Activated T-cell treated with anti-CD3 and anti-CD28 coated beads, Interleukin-2, amount 50 U/mL, for 1 hour (primary cell): ENCODE measurements around the gene C5AR1.
"Not testable (repeated sequence)": the region's sequence is repeated elsewhere in the genome, so short reads cannot be mapped to it uniquely, and the experiment has no call there.

Source experiments
- DNase-seq: peaks from one replicate; pipeline ENCODE4 v3.0.0-alpha.2; 2020

The C5AR1 gene

DNA sequence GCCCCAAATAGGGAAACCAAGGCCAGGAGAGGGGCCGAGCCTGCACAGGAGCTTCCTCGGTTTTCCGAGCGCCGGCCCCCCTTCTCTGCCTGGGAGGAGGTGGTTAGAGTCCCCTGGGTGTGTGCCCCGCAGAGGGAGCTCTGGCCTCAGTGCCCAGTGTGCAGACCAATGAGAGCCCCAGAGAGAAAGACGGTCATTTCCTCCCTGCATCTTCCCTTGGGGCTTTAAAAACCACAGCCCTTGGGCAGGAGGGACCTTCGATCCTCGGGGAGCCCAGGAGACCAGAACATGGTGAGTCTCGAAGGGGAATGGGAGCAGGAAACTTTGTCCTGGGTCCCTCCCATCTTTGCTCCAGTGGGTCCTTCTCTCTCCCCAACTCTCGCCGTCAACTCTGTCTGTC lies at the start of gene C5AR1:
Gene C5AR1, plus strand, starts transcription at position 254 of the 400 bp plus-strand sequence. Its CDS starts 35 bp downstream, at position 289.
- DNase-seq: no peak

DNA sequence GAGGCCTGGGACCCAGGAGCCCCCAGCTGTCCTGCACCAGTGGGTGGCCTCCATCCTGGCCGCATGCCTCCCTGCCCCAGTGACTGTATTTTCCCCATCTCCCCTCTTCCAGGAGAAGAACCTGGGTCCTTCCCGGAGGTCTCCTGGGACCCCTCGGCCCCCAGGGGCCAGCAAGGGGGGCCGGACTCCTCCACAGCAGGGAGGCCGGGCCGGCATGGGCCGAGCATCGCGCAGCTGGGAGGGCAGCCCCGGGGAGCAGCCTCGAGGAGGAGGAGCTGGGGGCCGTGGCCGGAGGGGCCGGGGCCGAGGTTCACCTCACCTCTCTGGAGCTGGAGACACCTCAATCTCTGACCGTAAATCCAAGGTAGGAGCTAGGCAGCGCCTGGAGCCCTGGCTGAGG lies 49.2 kb upstream of the C5AR1 start:
- no peak for DNase-seq

DNA sequence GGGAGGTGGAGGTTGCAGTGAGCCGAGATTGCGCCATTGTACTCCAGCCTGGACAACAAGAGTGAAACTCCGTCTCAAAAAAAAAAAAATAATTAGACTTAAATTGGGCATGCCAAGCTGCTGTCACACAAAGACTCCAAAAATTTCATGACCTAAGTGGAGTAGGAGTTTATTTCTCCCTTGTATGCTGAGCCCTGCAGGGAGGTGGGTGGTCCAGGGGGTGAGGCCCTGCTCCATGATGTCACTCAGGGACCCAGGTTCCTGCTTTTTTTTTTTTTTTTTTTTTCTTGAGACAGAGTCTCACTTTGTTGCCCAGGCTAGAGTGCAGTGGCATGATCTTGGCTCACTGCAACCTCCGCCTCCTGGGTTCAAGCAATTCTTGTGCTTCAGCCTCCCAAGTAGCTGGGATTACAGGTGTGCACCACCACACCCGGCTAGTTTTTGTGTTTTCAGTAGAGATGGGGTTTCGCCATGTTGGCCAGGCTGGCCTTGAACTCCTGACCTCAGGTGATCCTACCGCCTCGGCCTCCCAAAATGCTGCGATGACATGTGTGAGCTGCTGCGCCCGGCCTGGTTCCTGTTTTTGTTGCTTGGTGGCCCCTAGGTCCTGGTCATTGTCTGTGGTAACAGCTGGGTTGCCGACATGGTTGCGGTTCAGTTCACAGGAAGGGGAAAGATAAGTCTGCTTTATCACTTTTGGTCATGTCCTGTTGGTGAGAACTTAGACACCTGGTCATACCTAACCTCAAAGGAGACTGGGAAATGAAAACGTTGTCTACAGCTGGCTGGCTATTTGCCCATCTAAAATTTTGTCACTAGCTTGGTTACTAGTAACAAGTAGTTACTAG lies 47.5 kb upstream of the C5AR1 start:
- not testable (repeated sequence) for DNase-seq

DNA sequence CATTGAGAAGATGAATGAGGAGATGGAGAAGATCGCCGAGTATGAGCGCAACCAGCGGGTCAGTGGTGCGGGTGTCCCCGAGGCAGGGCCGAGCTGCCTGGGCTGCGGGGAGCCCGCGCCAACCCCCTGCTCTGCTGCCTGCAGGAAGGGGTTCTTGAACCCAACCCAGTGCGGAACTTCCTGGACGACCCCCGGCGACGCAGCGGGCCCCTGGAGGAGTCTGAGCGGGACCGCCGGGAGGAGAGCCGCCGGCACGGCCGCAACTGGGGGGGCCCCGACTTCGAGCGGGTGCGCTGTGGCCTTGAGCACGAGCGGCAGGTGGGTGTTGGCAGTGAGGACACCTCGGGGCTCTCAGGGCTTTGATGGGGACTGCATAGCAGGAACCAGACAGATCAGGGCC lies 45.0 kb upstream of the C5AR1 start:
- DNase-seq: no peak

DNA sequence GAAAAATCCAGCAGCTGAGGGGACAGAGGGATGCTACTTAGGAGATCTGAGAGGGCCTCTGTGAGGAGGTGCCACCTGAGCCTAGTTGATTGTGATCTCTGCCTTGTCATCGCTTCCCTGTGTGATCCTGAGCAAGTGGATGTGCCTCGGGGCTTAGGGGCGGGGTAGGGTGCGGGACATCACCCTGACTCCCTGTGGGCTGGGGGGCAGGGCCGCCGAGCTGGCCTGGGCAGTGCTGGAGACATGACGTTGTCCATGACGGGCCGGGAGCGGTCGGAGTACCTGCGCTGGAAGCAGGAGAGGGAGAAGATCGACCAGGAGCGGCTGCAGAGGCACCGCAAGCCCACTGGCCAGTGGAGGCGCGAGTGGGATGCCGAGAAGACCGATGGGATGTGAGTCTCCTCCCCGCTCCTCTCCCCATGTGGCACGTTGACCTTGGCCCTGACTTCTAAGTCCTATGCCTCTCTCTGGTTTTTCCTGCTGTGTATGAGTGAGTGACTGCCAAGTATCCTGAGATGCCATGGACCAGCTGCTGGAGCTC lies 43.2 kb upstream of the C5AR1 start:
- no peak for DNase-seq

DNA sequence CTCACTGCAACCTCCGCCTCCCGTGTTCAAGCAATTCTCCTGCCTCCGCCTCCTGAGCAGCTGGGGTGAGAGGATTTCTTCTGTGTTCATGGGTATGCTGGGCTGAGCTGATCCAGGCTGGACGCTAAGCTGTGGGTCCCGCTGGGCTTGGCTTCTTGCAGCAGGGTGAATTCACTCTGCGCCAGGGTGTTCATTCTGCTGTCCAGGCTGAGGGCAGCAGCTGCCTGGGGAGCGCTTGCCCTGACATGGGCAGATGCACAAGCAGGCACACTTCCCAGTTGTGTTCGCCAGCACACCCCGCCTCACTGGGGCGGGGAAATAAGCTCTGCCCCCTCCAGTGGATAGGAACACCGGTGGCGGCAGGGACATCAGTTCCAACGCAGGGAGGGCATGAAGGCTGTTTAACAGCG lies 42.3 kb upstream of the C5AR1 start:
- DNase-seq: no peak

DNA sequence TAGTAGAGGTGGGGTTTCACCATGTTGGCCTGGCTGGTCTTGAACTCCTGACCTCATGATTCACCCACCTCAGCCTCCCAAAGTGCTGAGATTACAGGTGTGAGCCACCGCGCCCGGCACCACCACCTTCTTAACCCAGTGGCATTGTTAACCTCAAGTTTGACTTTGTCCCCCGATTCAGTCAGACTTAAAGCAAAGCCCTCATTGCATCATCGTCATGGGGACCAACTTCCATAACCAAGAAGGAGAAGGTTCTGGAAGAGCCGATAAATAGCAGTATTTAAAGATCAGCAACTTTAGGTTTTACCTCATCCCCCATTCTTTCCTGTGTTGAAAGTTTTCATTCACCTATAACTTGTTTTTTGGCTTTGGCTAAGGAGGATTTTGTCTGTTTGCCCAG lies 41.6 kb upstream of the C5AR1 start:
- no peak for DNase-seq

DNA sequence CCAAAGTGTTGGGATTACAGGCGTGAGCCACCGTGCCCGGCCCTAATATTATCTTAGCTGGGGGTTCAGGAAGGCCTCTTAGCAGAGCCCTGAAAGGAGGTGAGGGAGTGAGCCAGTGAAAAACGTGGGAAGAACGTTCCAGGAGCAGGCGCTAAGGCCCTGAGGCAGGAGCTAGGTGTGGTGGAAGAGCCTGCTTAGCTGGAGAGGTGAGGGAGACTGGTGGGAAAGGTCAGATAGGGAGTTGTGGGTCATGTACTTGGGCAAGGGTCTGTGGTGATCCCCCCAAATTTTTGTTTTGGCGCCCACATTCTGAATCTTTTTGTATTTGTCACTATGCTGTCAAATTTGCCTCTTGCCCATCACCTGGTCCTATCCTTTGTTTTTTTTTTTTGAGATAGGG lies 40.1 kb upstream of the C5AR1 start:
- no peak for DNase-seq

DNA sequence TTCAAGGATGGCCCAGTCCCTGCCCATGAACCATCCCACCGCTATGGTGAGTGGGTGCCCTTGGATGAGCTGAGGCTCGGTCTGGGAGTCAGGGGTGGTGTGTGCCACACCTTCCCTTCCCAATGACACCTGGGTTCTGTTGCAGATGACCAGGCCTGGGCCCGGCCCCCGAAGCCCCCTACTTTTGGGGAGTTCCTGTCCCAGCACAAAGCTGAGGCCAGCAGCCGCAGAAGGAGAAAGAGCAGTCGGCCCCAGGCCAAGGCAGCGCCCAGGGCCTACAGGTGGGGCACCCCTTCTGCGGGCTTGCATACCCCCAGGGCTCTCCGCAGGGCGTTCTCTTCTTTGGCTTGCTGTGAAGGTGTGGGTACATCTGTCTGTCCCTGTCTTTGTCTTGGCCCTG lies 39.3 kb upstream of the C5AR1 start:
- no peak for DNase-seq

DNA sequence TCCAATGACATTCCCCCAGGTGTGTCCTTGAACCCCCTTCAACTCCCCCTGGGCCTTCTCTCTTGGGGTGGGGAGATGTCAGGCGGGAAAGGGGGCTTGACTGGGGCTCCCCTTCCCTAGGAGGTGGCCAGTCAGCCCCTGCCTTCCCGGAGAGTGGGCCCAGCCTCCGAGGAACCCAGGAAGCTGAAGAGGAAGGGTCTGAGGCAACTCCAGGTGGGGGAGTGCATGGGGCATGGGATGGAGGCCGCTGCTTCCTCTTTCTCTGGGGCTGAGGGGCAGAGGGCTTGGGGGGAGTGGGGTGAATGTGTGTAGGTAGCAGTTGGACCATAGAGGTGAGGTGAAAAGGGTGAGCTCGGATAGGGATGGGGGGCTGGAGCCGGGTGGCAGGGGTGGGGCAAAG lies 37.7 kb upstream of the C5AR1 start:
- no peak for DNase-seq

DNA sequence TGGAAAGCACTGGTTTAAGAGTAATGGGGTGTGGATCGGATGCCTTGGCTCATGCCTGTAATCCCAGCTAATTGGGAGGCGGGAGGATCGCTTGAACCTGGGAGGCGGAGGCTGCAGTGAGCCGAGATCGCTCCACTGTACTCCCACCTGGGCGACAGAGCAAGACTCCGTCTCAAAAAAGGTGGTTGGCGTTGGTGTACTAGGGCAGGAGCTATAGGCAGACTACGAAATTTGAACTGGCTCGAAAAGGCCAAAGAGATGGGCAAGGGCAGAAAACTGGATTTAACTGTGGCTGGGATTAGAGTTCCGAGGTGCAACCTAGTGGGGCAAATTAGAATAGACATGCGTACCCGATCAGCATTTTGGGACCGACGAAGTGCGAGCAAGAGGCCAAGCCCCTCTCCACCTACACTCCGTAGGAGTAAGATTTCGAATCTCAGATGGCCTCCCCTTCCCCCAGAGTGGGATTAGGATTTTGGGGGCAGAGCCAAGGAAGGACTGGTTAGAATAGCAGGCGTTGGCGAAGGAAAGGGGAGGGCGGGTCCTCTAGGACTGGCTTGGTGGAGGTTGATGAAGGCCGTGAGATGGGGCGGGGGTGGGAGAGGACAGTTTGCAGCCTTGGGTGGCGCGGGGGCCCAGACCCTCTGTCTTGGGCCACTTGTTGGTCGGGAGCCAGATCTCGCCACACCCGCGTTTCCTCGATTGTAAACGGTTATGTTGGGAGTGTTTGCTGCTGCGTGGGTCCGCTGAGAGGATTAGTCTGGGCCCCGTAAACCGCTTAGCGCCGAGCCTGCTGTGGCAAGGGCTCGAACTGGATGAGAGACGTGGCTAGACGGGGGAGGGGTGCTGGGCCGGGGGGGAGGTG lies 37.0 kb upstream of the C5AR1 start:
- DNase-seq: no peak

DNA sequence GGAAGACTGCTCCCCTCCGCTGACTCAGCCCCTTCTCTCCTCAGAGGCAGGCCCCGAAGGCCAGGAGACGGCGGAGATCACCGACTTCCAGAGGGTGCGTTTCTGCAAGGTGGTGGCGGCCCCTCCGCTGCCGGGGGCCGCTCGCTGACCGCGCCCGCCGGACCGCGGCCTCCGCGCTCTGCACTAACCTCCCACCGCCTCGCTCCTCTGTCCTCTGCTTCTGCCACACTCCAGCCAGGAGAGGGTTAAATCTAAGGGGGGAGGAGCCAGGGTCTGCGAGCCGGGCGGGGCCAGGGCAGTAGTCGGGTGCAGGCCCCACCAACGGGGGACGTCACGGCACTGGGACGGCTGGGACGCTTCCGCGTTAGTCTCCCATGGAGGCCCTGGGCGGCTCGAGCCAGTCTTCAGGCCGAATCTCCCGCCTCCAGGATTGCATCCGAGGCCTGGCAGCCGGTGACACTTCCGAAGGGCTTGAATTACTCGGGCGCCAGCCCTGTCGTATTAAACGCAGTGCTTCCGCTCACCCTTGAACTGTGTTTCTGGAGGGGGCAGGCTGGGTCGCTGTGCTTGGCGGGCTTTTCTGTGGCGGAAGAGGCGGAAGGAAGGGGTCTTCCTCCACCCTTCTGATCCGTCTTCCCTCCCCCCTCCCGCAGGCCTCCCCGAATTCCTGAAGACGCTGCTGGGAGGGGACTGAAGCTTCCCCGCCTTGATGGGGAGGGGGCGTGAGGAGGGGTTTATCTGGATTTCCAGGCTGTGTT lies 36.2 kb upstream of the C5AR1 start:
- peak; percentile 90 for DNase-seq

DNA sequence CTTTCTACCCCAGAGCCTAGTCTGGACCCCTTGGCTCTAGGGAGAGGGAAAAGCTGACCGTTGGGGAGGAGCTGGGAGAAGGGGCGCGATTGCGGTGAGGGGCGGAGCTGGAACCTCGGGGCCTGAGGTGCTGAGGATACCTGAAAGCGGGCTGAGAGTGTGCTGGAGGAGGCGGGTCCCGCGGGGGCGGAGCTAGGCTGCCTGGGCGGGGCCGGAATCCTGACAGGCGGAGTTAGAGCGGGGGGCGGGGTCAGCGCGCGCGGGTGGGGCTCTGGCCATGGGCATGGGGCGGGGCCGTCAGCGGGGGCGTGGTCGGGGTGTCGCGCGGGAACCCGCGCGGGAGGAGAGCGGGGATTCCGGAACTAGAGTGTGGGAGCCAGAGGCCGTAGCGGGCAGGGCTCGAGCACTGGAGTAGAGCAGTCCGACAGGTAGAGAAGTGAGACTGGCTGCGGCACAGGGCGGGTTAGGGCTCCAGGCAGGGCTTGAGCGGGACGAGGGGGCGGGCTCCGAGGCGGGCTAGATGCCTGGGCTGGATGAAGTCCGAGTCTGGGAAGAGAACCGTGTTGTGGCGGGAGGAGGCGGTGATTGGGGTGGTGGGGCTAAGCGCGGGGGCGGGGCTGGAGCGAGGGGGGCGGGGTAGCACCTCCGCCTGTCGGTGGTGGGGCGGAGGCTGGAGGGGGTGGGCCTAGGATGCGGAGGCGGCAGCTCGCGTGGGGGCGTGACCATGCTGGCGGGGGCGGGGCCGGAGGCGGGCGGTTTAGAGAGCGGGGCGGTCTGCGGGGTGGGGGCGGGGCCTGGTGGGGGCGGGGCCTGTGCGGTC lies 35.4 kb upstream of the C5AR1 start, which contains the start of gene INAFM1:
Gene INAFM1, plus strand, starts transcription at position 815 of the 820 bp plus-strand sequence. CDS start 35 bp downstream, outside the sequence.
- DNase-seq: peak; percentile 100

DNA sequence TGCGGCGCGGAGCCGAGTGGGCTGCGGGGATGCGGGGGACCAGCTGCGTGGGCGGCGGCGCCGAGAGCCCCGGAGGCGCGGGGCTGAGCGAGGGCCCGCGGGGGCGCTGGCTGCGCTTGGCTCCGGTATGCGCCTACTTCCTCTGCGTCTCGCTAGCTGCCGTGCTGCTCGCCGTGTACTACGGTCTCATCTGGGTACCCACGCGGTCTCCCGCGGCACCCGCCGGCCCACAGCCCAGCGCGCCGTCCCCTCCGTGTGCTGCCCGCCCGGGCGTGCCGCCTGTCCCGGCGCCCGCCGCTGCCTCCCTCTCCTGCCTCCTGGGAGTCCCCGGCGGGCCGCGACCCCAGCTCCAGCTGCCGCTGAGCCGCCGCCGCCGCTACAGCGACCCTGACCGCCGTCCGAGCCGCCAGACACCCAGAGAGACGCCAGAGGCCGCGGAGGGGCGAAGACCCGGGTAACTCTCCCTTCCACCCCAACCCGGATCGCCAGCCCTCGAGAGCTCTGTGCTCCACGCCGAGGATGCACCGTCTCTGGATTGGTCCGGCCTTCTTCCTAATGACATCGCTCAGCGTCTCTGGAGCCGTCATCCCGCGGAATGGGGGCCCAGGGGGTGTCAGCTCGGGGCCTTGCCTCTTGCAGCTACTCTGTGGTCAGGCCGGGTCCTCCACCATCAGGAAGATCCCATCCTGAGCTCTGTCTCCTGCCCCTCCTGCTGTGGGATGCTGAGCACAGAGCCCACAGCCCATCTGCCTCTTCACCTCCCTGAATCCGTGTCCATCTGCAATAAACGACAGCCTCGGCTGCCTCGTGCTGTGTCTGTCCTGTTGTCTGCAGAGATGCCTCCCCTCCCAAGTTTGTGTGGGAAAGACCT lies 34.5 kb upstream of the C5AR1 start:
- DNase-seq: no peak

DNA sequence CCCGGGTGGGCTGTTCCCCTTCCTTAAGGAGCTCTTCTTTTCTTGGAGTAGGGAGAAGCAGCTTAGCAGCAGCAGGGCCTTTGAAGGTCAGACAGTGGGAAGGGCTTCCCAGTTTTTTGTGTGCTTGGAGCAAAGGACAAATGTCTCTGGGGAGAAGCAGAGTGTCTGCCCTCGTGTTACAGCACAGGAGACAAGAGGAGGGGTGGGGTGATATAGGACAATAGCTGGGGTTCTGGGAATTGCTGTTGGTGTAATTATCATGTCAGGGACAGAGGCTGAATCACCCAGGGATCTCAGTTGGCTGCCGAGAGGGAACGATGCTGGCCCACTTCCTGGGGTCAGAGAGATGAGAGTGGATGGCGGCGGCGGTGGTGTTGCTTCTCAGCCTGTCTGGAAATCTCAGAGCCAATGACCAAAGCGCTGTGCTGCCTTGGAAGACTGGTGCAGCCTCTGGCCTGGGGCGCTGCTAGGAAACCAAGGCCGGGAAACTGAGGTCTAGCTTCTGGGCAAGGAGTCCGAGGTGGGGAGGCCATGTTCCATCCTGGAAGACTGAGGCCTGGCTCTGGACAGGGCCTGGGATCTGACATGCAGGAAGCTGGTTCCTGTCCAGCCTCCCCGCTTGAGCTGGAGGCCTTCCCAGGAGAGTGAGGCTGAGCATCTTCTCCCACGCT lies 33.7 kb upstream of the C5AR1 start:
- no peak for DNase-seq

DNA sequence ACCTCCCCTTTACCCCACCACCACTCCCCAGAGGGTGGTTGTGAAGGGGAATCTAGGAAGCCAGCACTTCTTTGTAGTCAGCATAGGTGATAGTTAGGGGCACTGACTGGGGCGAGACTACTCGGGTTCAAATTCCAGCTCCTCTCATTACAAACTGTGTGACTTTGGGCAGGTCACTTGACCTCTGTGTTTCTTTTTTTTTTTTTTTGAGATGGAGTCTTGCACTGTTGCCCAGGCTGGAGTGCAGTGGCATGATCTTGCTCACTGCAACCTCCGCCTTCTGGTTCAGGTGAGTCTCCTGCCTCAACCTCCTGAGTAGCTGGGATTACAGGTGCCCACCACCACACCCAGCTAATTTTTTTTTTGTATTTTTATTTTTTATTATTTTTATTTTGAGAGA lies 33.1 kb upstream of the C5AR1 start:
- not testable (repeated sequence) for DNase-seq

DNA sequence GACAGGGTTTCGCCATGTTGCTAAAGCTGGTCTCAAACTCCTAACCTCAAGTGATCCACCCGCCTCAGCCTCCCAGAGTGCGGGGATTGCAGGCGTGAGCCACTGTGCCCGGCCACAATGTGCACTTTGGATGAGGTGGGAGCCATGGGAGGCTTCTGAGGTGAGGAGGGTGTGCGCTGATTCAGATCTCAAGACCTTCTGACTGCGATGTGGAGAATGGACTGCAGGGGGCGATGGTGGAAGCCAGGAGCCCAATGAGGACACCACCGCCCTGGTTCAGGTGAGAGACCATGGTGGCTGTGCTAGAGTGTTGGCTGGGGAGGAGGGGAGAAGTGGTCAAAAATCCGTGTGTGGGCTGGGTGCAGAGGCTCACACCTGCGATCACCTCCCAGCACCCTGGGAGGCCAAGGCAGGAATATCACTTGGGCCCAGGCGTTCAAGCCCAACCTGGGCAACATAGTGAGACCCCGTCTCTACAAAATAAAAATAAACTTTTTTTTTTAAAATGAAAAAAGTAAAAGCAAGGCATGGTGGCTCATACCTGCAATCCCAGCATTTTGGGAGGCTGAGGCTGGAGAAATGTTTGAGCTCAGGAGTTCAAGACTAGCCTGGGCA lies 29.4 kb upstream of the C5AR1 start:
- peak; percentile 60 for DNase-seq

DNA sequence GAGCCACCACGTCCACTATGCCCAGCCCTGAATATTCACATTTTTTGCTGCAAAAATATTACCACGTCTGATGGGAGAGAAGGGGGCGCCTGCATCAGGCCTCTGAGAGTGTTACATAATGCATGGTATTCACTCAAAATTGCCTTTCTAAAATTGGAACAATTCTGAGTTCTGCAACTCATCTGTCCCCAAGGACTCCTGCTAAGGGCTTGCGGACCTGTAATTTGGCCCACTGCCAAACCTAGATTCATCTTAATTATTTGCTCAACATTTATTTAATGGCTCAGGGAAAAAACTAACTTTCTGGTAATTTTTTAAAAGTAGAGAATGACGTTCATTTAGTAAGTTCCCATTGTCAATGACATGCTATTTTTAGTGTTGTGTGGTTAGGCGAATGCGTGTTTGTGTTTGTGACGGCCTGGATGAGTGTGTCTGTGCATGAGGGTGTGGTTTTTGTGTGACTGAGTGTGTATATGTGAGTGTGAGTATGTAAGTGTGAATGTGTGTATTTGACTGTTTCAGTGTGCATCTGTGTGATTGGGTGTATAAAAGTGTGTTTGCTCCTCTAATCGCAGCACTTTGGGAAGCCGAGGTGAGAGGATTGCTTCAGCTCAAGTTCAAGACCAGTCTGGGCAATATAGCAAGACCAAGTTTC lies 26.1 kb upstream of the C5AR1 start:
- DNase-seq: no peak

DNA sequence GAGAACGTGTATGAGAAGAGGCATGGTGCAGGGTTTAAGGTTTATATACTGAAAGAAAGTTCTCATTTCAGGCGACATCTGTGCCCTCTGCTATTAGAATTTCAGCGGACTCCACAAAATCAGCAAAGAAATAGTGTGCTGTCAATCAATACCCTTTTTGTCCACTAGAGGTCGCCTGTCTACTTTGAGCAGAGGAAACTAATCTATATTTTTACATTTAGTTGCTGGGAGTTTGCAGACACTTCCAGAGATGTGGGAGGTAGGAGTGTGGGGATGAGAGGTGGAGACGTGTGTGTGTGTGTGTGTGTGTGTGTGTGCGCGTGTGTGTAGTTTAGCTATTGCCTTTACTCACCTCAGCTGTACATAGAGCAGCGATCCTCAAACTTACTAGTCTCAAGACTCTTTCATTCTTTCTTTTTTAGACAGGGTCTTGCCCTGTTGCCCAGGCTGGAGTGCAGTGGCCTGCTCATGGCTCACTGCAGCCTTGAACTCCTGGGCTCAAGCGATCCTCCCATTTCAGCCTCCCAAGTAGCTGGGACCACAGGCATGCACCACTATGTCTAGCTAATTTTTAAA lies 25.2 kb upstream of the C5AR1 start:
- DNase-seq: no peak
